ENCODE results near the gene FTSJ1.

Gene FTSJ1

GRCh38 chrX:48512371-48512935, 36.5 kb downstream of the FTSJ1 start:
- no peaks in the 10 kb centered on the region for H3K27me3 ChIP-seq (ENCODE audit: insufficient read depth, low read length, poor library complexity)
- H3K4me1 ChIP-seq (ENCODE audit: control insufficient read depth, low read depth, low read length): no peaks in the 10 kb centered on the region
- H3K79me1 ChIP-seq (ENCODE audit: low read length): no peaks in the 10 kb centered on the region
- no peaks in the 10 kb centered on the region for H3K79me2 ChIP-seq (ENCODE audit: control insufficient read depth, insufficient read depth, low read length)
- H3K9ac ChIP-seq (ENCODE audit: low read length): no peak overlapping the region
- H3K4me2 ChIP-seq (ENCODE audit: low read length): no peak overlapping the region
- no peak overlapping the region for H3K18ac ChIP-seq (ENCODE audit: low read length)
- no peak overlapping the region for H3K4me3 ChIP-seq (ENCODE audit: low read length)
- no peak overlapping the region for H3K56ac ChIP-seq (ENCODE audit: low read length)
- H2AK5ac ChIP-seq (ENCODE audit: low read length): no peak overlapping the region
- no peak overlapping the region for H2BK120ac ChIP-seq (ENCODE audit: low read depth, low read length)
- WGBS (ENCODE audit: extremely low coverage, insufficient coverage, low lambda C conversion rate): no CpG with 5 or more reads among the region's 20 CpGs
- H4K8ac ChIP-seq (ENCODE audit: low read depth, low read length): no peak overlapping the region
- no peaks in the 10 kb centered on the region for H3K36me3 ChIP-seq (ENCODE audit: control insufficient read depth, insufficient read depth, low read length)
- H3K4ac ChIP-seq (ENCODE audit: low read depth, low read length): no peak overlapping the region
- no peak overlapping the region for H2BK15ac ChIP-seq (replicated peaks; ENCODE audit: low read depth)
- DNase-seq: no peak
- no peak overlapping the region for H4K5ac ChIP-seq (ENCODE audit: low read length)
- no peak overlapping the region for H3K23ac ChIP-seq (ENCODE audit: low read length)
- H2BK5ac ChIP-seq (ENCODE audit: low read length): no peak overlapping the region
- H3K27ac ChIP-seq (ENCODE audit: low read depth, low read length): no peak overlapping the region

GRCh38 chrX:48513670-48514069, 37.7 kb downstream of the FTSJ1 start:
- Histone ChIP-seq H3K4me3 (ENCODE audit: low read length) (no peak overlapping the region), H2BK5ac (ENCODE audit: low read length) (no peak overlapping the region), H3K27me3 (ENCODE audit: insufficient read depth, low read length, poor library complexity) (no peaks in the 10 kb centered on the region), H4K8ac (ENCODE audit: low read depth, low read length) (no peak overlapping the region), H3K79me2 (ENCODE audit: control insufficient read depth, insufficient read depth, low read length) (no peaks in the 10 kb centered on the region), H2BK15ac (replicated peaks; ENCODE audit: low read depth) (no peak overlapping the region), H3K23ac (ENCODE audit: low read length) (no peak overlapping the region), H3K27ac (ENCODE audit: low read depth, low read length) (no peak overlapping the region), H3K18ac (ENCODE audit: low read length) (no peak overlapping the region), H3K36me3 (ENCODE audit: control insufficient read depth, insufficient read depth, low read length) (no peaks in the 10 kb centered on the region), H3K56ac (ENCODE audit: low read length) (no peak overlapping the region), H3K79me1 (ENCODE audit: low read length) (no peaks in the 10 kb centered on the region), H3K9ac (ENCODE audit: low read length) (no peak overlapping the region), H3K4me1 (ENCODE audit: control insufficient read depth, low read depth, low read length) (no peaks in the 10 kb centered on the region), H4K5ac (ENCODE audit: low read length) (no peak overlapping the region), H2BK120ac (ENCODE audit: low read depth, low read length) (no peak overlapping the region), H3K4ac (ENCODE audit: low read depth, low read length) (no peak overlapping the region), H3K4me2 (ENCODE audit: low read length) (no peak overlapping the region), H2AK5ac (ENCODE audit: low read length) (no peak overlapping the region)
- WGBS (ENCODE audit: extremely low coverage, insufficient coverage, low lambda C conversion rate): no CpG with 5 or more reads among the region's 4 CpGs
- DNase-seq: no peak

GRCh38 chrX:48514126-48514806, 38.3 kb downstream of the FTSJ1 start:
- no peak overlapping the region for H2BK120ac ChIP-seq (ENCODE audit: low read depth, low read length)
- no peaks in the 10 kb centered on the region for H3K4me1 ChIP-seq (ENCODE audit: control insufficient read depth, low read depth, low read length)
- H3K36me3 ChIP-seq (ENCODE audit: control insufficient read depth, insufficient read depth, low read length): no peaks in the 10 kb centered on the region
- H3K4me3 ChIP-seq (ENCODE audit: low read length): no peak overlapping the region
- no peaks in the 10 kb centered on the region for H3K79me2 ChIP-seq (ENCODE audit: control insufficient read depth, insufficient read depth, low read length)
- H3K4ac ChIP-seq (ENCODE audit: low read depth, low read length): no peak overlapping the region
- H3K9ac ChIP-seq (ENCODE audit: low read length): no peak overlapping the region
- no peak overlapping the region for H2AK5ac ChIP-seq (ENCODE audit: low read length)
- no peak for DNase-seq
- no peaks in the 10 kb centered on the region for H3K79me1 ChIP-seq (ENCODE audit: low read length)
- no peak overlapping the region for H4K8ac ChIP-seq (ENCODE audit: low read depth, low read length)
- H3K56ac ChIP-seq (ENCODE audit: low read length): no peak overlapping the region
- no peak overlapping the region for H3K27ac ChIP-seq (ENCODE audit: low read depth, low read length)
- no peak overlapping the region for H3K23ac ChIP-seq (ENCODE audit: low read length)
- H2BK15ac ChIP-seq (replicated peaks; ENCODE audit: low read depth): no peak overlapping the region
- no peak overlapping the region for H3K4me2 ChIP-seq (ENCODE audit: low read length)
- no peak overlapping the region for H2BK5ac ChIP-seq (ENCODE audit: low read length)
- no peak overlapping the region for H3K18ac ChIP-seq (ENCODE audit: low read length)
- no peak overlapping the region for H4K5ac ChIP-seq (ENCODE audit: low read length)
- WGBS (ENCODE audit: extremely low coverage, insufficient coverage, low lambda C conversion rate): no CpG with 5 or more reads among the region's 16 CpGs
- no peaks in the 10 kb centered on the region for H3K27me3 ChIP-seq (ENCODE audit: insufficient read depth, low read length, poor library complexity)

- no peak overlapping the region for H2AK5ac ChIP-seq (ENCODE audit: low read length)
- WGBS (ENCODE audit: extremely low coverage, insufficient coverage, low lambda C conversion rate): no CpG with 5 or more reads among the region's 9 CpGs
- no peaks in the 10 kb centered on the region for H3K79me2 ChIP-seq (ENCODE audit: control insufficient read depth, insufficient read depth, low read length)
- H3K23ac ChIP-seq (ENCODE audit: low read length): no peak overlapping the region
- H3K4ac ChIP-seq (ENCODE audit: low read depth, low read length): no peak overlapping the region
- H3K18ac ChIP-seq (ENCODE audit: low read length): no peak overlapping the region
- no peak overlapping the region for H2BK15ac ChIP-seq (replicated peaks; ENCODE audit: low read depth)
- DNase-seq: no peak
- H3K4me3 ChIP-seq (ENCODE audit: low read length): no peak overlapping the region
- H3K27me3 ChIP-seq (ENCODE audit: insufficient read depth, low read length, poor library complexity): no peaks in the 10 kb centered on the region
- no peaks in the 10 kb centered on the region for H3K79me1 ChIP-seq (ENCODE audit: low read length)
- no peak overlapping the region for H2BK5ac ChIP-seq (ENCODE audit: low read length)
- H3K36me3 ChIP-seq (ENCODE audit: control insufficient read depth, insufficient read depth, low read length): no peaks in the 10 kb centered on the region
- H4K8ac ChIP-seq (ENCODE audit: low read depth, low read length): no peak overlapping the region
- H3K9ac ChIP-seq (ENCODE audit: low read length): no peak overlapping the region
- H3K4me1 ChIP-seq (ENCODE audit: control insufficient read depth, low read depth, low read length): no peaks in the 10 kb centered on the region
- H3K27ac ChIP-seq (ENCODE audit: low read depth, low read length): no peak overlapping the region
- no peak overlapping the region for H2BK120ac ChIP-seq (ENCODE audit: low read depth, low read length)
- no peak overlapping the region for H3K56ac ChIP-seq (ENCODE audit: low read length)
- no peak overlapping the region for H4K5ac ChIP-seq (ENCODE audit: low read length)
- H3K4me2 ChIP-seq (ENCODE audit: low read length): no peak overlapping the region
These were observed 39.0 kb downstream of the FTSJ1 start for GRCh38 chrX:48514868-48515460.

- no peak overlapping the region for H2BK5ac ChIP-seq (ENCODE audit: low read length)
- no peak overlapping the region for H2BK120ac ChIP-seq (ENCODE audit: low read depth, low read length)
- no peaks in the 10 kb centered on the region for H3K36me3 ChIP-seq (ENCODE audit: control insufficient read depth, insufficient read depth, low read length)
- no peak overlapping the region for H2AK5ac ChIP-seq (ENCODE audit: low read length)
- no peak overlapping the region for H3K56ac ChIP-seq (ENCODE audit: low read length)
- no peak overlapping the region for H3K9ac ChIP-seq (ENCODE audit: low read length)
- H4K8ac ChIP-seq (ENCODE audit: low read depth, low read length): no peak overlapping the region
- H4K5ac ChIP-seq (ENCODE audit: low read length): no peak overlapping the region
- no peak overlapping the region for H3K4me3 ChIP-seq (ENCODE audit: low read length)
- no peak overlapping the region for H3K4me2 ChIP-seq (ENCODE audit: low read length)
- H3K27me3 ChIP-seq (ENCODE audit: insufficient read depth, low read length, poor library complexity): no peaks in the 10 kb centered on the region
- no peaks in the 10 kb centered on the region for H3K79me1 ChIP-seq (ENCODE audit: low read length)
- DNase-seq: no peak
- no peaks in the 10 kb centered on the region for H3K4me1 ChIP-seq (ENCODE audit: control insufficient read depth, low read depth, low read length)
- H3K18ac ChIP-seq (ENCODE audit: low read length): no peak overlapping the region
- no peak overlapping the region for H3K27ac ChIP-seq (ENCODE audit: low read depth, low read length)
- no peaks in the 10 kb centered on the region for H3K79me2 ChIP-seq (ENCODE audit: control insufficient read depth, insufficient read depth, low read length)
- no peak overlapping the region for H2BK15ac ChIP-seq (replicated peaks; ENCODE audit: low read depth)
- H3K23ac ChIP-seq (ENCODE audit: low read length): no peak overlapping the region
- WGBS (ENCODE audit: extremely low coverage, insufficient coverage, low lambda C conversion rate): no CpG with 5 or more reads among the region's 10 CpGs
- H3K4ac ChIP-seq (ENCODE audit: low read depth, low read length): no peak overlapping the region
These were observed 39.8 kb downstream of the FTSJ1 start for GRCh38 chrX:48515842-48516241.

All from mesendoderm (in vitro differentiated cells).